OCI-LY1 (cell line): ENCODE data around the gene CYTH3.

Source experiments
- CTCF ChIP-seq: fragments of 200-600 bp; sonication (generic), shearing (Covaris generic); IDR thresholded peaks from 2 replicates; pipeline ENCODE4 v1.5.1; 2017; ENCODE audit warnings: mild to moderate bottlenecking, antibody characterized with exemption, low read length, moderate library complexity, mixed read lengths
- EZH2 ChIP-seq: fragments of 200-600 bp; sonication (generic), shearing (Covaris generic); IDR thresholded peaks from 2 replicates; pipeline ENCODE4 v1.8.0; 2017; ENCODE audit warnings: borderline replicate concordance, mixed run types, mild to moderate bottlenecking, antibody characterized with exemption, low read length, moderate library complexity, mixed read lengths

DNA sequence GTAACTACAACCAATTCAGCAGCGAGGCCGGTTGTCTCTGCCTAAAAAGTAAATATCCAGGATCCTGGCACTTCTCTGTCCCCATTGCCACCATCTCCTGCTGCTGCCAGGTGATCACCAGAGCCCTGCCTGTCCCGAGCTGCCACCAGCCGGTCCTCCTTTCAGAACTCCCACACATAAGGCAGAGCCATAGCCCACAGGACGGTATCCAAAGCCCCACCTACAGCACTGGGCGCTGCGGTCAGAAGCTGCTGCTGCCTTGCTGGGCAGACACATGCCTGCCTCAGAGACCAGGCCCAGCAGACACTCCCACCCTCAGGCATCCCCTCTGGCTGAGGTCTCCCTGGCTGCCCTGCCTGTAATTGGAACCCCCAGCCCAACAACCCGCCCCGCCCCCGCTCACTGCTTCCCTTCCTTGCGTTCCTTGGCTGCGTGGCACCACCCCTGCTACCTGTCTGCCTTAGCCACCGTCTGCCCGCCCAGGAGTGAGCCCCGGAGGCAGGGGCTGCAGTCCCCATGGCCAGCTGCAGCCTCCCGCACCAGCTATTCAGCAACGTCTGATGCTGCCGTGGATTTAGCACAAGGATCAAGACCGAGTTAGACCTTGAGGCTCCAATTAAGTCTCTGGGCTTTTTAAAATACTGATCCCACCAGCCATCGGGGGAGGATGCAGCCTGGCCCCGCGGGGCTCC, 100.7 kb downstream of the CYTH3 start:
- TF ChIP-seq CTCF (no peak), EZH2 (no peak)
